Endothelial cell of umbilical vein (primary cell): ENCODE data around the gene CD80. TPM values are rescaled to one million over a fixed set of nuclear protein-coding genes. Genes with fewer than 3 reads are reported as not detected.

Experiments used
- BruUV-seq: library from RNA; stranded (reverse); fragments of 400-500 nt; replicated peaks from 2 replicates; lab custom pipeline; 2021; lab: Mats Ljungman, UMichigan
- CTCF ChIA-PET: fragments of 300-600, 350-600 bp; sonication (Branson Sonifier 250); formaldehyde crosslinking; loops from one replicate; lab custom pipeline; 2021; ENCODE audit warnings: antibody characterized with exemption, inconsistent platforms; lab: Charles Lee
- POLR2A ChIA-PET: fragments of 300-600, 350-600 bp; sonication (Branson Sonifier 250); formaldehyde crosslinking; loops from one replicate; lab custom pipeline; 2021; ENCODE audit warnings: antibody characterized with exemption, inconsistent platforms; lab: Charles Lee
- DNase-seq: peaks from one replicate; pipeline ENCODE4 v3.0.0-alpha.2; 2011; ENCODE audit warnings: low read depth, low spot score
- FAIRE-seq: peaks from 2 replicates; lab custom pipeline; 2011; peaks lifted over from hg19 to GRCh38; lab: Jason Lieb, UNC
- H2AFZ ChIP-seq: 2 replicates; pipeline ENCODE4 v1.6.0; 2012; ENCODE audit warnings: low read depth, low read length, control low read depth, inconsistent platforms
- H3K27ac ChIP-seq: 2 replicates; pipeline ENCODE4 v1.5.1; 2011; ENCODE audit warnings: low read depth, mild to moderate bottlenecking, control low read depth, low read length, moderate library complexity; ENCODE audit not compliant: insufficient read depth
- H3K27me3 ChIP-seq, 2 experiments: 2 replicates each; pipeline versions ENCODE4 v1.6.0 to v1.6.1; 2011; ENCODE audit warnings: low read length in 2 of 2, mixed read lengths in 1 of 2; ENCODE audit not compliant: control insufficient read depth in 2 of 2, insufficient read depth in 2 of 2
- H3K36me3 ChIP-seq, 2 experiments: 2 replicates in 1 of 2; 3 replicates in 1 of 2; pipeline ENCODE4 v1.5.1; 2011; ENCODE audit warnings: low read length in 2 of 2, mild to moderate bottlenecking in 1 of 2, moderate library complexity in 1 of 2; ENCODE audit not compliant: control insufficient read depth in 2 of 2, insufficient read depth in 2 of 2; ENCODE audit errors: extremely low read depth in 1 of 2
- H3K4me1 ChIP-seq: 3 replicates; pipeline ENCODE4 v1.5.1; 2011; ENCODE audit warnings: mild to moderate bottlenecking, low read length; ENCODE audit not compliant: control insufficient read depth, insufficient read depth; ENCODE audit errors: extremely low read depth
- H3K4me2 ChIP-seq: 2 replicates; pipeline ENCODE4 v1.6.1; 2011; ENCODE audit warnings: low read length, control low read depth, mixed read lengths; ENCODE audit not compliant: insufficient read depth
- H3K4me3 ChIP-seq, 3 experiments: fragments of 200-600 bp in 1 of 3; sonication (generic), shearing (Covaris generic) in 1 of 3; replicated peaks in 1 of 3; 2 replicates each; pipeline ENCODE4 v1.5.1; 2011 to 2016; ENCODE audit warnings: control low read depth in 3 of 3, low read length in 3 of 3, mild to moderate bottlenecking in 2 of 3, inconsistent platforms in 1 of 3, low read depth in 1 of 3, moderate library complexity in 1 of 3; ENCODE audit not compliant: insufficient read depth in 1 of 3
- H3K79me2 ChIP-seq: 2 replicates; pipeline ENCODE4 v1.6.0; 2012; ENCODE audit warnings: low read length, inconsistent platforms; ENCODE audit not compliant: control insufficient read depth, insufficient read depth
- H3K9ac ChIP-seq: replicated peaks from 2 replicates; pipeline ENCODE3; 2011; ENCODE audit warnings: low read length, control low read depth; ENCODE audit not compliant: insufficient read depth; ENCODE audit errors: extremely low read depth
- H3K9me1 ChIP-seq: replicated peaks from 3 replicates; pipeline ENCODE4 v1.6.0; 2011; ENCODE audit warnings: mild to moderate bottlenecking, low read length; ENCODE audit not compliant: control insufficient read depth, insufficient read depth; ENCODE audit errors: extremely low read depth
- H3K9me3 ChIP-seq: replicated peaks from 2 replicates; pipeline ENCODE4 v1.5.1; 2012; ENCODE audit warnings: low read length, inconsistent platforms; ENCODE audit not compliant: control insufficient read depth, insufficient read depth
- H4K20me1 ChIP-seq: replicated peaks from 2 replicates; pipeline ENCODE3; 2011; ENCODE audit warnings: mild to moderate bottlenecking, low read length; ENCODE audit not compliant: control insufficient read depth, insufficient read depth; ENCODE audit errors: extremely low read depth
- CTCF ChIP-seq, 2 donors: IDR thresholded peaks; 1 replicate in 1 of 2; 2 replicates in 1 of 2; pipeline ENCODE4 v1.5.1; 2011; ENCODE audit warnings: low read length in 2 of 2, mild to moderate bottlenecking in 2 of 2, moderate library complexity in 2 of 2, control low read depth in 1 of 2, inconsistent platforms in 1 of 2, low read depth in 1 of 2; ENCODE audit not compliant: insufficient read depth in 1 of 2; ENCODE audit errors: extremely low read depth in 1 of 2
- EZH2 ChIP-seq: IDR thresholded peaks from 2 replicates; pipeline ENCODE4 v1.6.1; 2012; ENCODE audit warnings: borderline replicate concordance, low read depth, mild to moderate bottlenecking, moderate library complexity, low read length, inconsistent platforms; ENCODE audit not compliant: severe bottlenecking
- FOS ChIP-seq: IDR thresholded peaks from 2 replicates; pipeline ENCODE4 v1.6.1; 2011; ENCODE audit warnings: mild to moderate bottlenecking, low read length, moderate library complexity, borderline replicate concordance; ENCODE audit not compliant: insufficient read depth
- GATA2 ChIP-seq: IDR thresholded peaks from 2 replicates; pipeline ENCODE4 v1.7.0; 2011; ENCODE audit warnings: low read depth, mild to moderate bottlenecking, moderate library complexity, mixed read lengths, low read length; ENCODE audit not compliant: insufficient read length, insufficient read depth
- JUN ChIP-seq: IDR thresholded peaks from 2 replicates; pipeline ENCODE4 v1.6.1; 2011; ENCODE audit warnings: borderline replicate concordance, low read depth; ENCODE audit not compliant: insufficient read length, insufficient read depth
- MAX ChIP-seq: IDR thresholded peaks from 2 replicates; pipeline ENCODE4 v1.6.1; 2011; ENCODE audit not compliant: insufficient read depth, insufficient read length
- MYC ChIP-seq: IDR thresholded peaks from one replicate; pipeline ENCODE4 v1.6.1; 2011; ENCODE audit warnings: mild to moderate bottlenecking, low read depth, low read length
- POLR2A ChIP-seq: IDR thresholded peaks from 2 replicates; pipeline ENCODE4 v1.6.1; 2012; ENCODE audit warnings: low read depth, mild to moderate bottlenecking, control low read depth, low read length
- POLR2AphosphoS5 ChIP-seq: IDR thresholded peaks from 2 replicates; pipeline ENCODE4 v1.6.1; 2012; ENCODE audit warnings: low read depth, mild to moderate bottlenecking, control low read depth, low read length, moderate library complexity; ENCODE audit not compliant: insufficient read depth
- dilution Hi-C: fragments of 300-500 bp; cut with MboI; formaldehyde crosslinking; loops from one replicate; pipeline ENCODE4 v1.15.0; 2019; ENCODE audit warnings: low sequenced_read_pairs; ENCODE audit not compliant: extremely low pct_ligation_motif_present
- intact Hi-C: fragments of 100-400 bp; cut with micrococcal nuclease; formaldehyde crosslinking; loops from one replicate; pipeline ENCODE4 v1.10.0; 2022
- polyA plus RNA-seq, 4 experiments: library from polyadenylated mRNA; depleted of rRNA in 3 of 4; stranded (reverse) in 3 of 4; unstranded in 1 of 4; fragments of >200 nt; gene quantifications; 2 replicates each; pipeline versions ENCODE4 v1.2.1 to v1.2.3, GENCODE V29; 2011 to 2012; ENCODE audit warnings: missing spikeins in 1 of 4
- total RNA-seq: library from RNA; stranded (reverse); gene quantifications from 2 replicates; pipeline ENCODE4 v1.2.3, GENCODE V29; 2021

The CD80 gene
- total and polyA plus RNA-seq, 2 donors (not counting 3 experiments of a cell fraction or from before 2014, with no cell fraction given) = not detected

DNA sequence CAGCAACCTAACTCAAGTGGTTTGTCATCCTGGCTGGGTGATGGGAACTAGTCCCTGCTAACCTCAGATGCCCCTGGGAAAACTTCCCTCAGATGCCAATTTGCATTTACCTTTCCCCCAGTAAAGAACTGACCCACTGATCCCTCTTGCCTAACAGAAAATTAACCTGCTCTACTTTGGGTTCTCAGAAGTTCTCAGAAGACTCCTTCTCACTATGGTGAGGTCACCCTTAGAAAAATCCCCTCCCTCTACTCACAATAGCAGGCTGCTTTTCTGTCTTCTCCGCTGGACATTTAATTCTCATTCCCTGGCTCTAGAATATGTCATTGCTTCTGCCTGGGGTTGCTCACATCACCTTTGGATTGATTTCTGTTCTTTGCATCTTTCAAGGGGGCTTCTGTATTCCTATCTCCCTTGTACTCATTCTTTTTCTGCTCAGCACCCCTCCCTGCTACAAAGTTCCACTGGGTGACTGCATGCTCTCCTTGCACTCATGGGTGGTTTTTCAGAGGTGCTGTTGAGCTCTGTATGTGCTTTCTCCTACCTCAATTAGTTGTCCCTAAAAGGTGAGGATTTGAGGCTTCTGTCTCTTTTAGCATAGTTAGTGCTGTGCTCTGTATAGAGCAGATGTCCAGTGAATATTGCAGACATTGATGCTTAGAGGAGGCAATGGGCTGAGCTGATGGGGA lies 39.1 kb upstream of the CD80 start:
- DNase-seq (no peak), FAIRE-seq (no peak)
- CTCF ChIA-PET = no interaction called here
- Histone ChIP-seq H3K27ac (no peak overlapping the region), H2AFZ (no peak overlapping the region), H3K27me3 (no peaks in the 10 kb centered on the region), H3K4me1 (peaks cover 20% of the 10 kb centered on the region), H3K4me2 (no peak overlapping the region), H3K9me1 (no peaks in the 10 kb centered on the region), H4K20me1 (no peaks in the 10 kb centered on the region), H3K9ac (no peak overlapping the region), H3K9me3 (no peaks in the 10 kb centered on the region), H3K4me3 (no peak overlapping the region), H3K79me2 (no peaks in the 10 kb centered on the region), H3K36me3 (no peaks in the 10 kb centered on the region)
- dilution Hi-C loops (no loop called here), intact Hi-C loops (no loop called here)
- BruUV-seq = no TSS peak
- no peak for TF ChIP-seq POLR2AphosphoS5
- no peak for TF ChIP-seq POLR2A
- TF ChIP-seq CTCF (IDR thresholded peaks at IDR 0.05; ENCODE audit: extremely low read depth in 1 of 2, insufficient read depth in 1 of 2, low read depth in 1 of 2, low read length in 2 of 2) = no peak
- no peak for TF ChIP-seq FOS
- no peak for TF ChIP-seq EZH2
- no peak for TF ChIP-seq MAX
- TF ChIP-seq JUN = no peak
- TF ChIP-seq GATA2 = no peak
- TF ChIP-seq MYC = no peak
- POLR2A ChIA-PET = no interaction called here
